ENCODE data around the gene ATP9B.

DNA sequence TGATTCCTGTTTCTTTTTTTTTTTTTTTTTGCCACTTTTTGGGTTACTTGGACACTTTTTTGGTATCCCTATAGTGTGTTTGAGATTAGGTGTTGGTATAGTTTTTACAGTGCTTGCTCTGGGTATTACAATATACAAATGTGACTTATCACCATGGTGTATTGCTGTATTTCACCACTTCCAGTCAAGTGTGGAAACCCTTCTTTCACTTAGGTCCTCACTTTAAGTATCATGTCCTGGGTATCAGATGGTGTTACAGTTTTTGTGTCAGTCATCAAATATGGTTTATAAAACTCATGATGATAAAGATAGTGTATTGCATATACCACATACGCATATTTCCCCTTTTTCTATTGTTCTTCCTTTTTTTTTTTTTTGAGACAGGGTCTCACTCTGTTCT lies 1.8 kb downstream of the ATP9B start:
- TF ChIP-seq POLR2AphosphoS5 (IDR thresholded peaks at IDR 0.05; ENCODE audit: low read depth, low read length), result no peak
- TF ChIP-seq, protein P1, sequence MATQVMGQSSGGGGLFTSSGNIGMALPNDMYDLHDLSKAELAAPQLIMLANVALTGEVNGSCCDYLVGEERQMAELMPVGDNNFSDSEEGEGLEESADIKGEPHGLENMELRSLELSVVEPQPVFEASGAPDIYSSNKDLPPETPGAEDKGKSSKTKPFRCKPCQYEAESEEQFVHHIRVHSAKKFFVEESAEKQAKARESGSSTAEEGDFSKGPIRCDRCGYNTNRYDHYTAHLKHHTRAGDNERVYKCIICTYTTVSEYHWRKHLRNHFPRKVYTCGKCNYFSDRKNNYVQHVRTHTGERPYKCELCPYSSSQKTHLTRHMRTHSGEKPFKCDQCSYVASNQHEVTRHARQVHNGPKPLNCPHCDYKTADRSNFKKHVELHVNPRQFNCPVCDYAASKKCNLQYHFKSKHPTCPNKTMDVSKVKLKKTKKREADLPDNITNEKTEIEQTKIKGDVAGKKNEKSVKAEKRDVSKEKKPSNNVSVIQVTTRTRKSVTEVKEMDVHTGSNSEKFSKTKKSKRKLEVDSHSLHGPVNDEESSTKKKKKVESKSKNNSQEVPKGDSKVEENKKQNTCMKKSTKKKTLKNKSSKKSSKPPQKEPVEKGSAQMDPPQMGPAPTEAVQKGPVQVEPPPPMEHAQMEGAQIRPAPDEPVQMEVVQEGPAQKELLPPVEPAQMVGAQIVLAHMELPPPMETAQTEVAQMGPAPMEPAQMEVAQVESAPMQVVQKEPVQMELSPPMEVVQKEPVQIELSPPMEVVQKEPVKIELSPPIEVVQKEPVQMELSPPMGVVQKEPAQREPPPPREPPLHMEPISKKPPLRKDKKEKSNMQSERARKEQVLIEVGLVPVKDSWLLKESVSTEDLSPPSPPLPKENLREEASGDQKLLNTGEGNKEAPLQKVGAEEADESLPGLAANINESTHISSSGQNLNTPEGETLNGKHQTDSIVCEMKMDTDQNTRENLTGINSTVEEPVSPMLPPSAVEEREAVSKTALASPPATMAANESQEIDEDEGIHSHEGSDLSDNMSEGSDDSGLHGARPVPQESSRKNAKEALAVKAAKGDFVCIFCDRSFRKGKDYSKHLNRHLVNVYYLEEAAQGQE (IDR thresholded peaks at IDR 0.05; ENCODE audit: insufficient read depth in 1 of 2, low read depth in 2 of 2, low read length in 2 of 2), result no peak
